Measurements from ENCODE around the gene WFDC1. TPM values are rescaled to one million over a fixed set of nuclear protein-coding genes. Genes with fewer than 3 reads are reported as not detected.
A peak's percentile ranks its signal among the peaks of the same experiment; 100 is the strongest.

WFDC1 gene
- total and polyA plus RNA-seq, 2 experiments from 2014 or later = 0.76 to 0.95 TPM

GRCh38 chr16:84252184-84252583 is 42.5 kb upstream of the WFDC1 start:
- H3K9me3 Mint-ChIP-seq = 0 out of 3 replicates have a peak, but pooled peaks cover 4% of the 10 kb centered on the region
- Histone ChIP-seq H3K27me3 (ENCODE audit: insufficient read depth) (no peaks in the 10 kb centered on the region), H3K4me2 (no peak overlapping the region), H3F3A (replicated peaks; ENCODE audit: low read depth) (no peaks in the 10 kb centered on the region), H3K9me2 (ENCODE audit: insufficient read depth) (no peaks in the 10 kb centered on the region), H3K4me3 (no peak overlapping the region), H3K27ac (ENCODE audit: low read depth) (no peak overlapping the region), H3K4me1 (ENCODE audit: insufficient read depth) (no peaks in the 10 kb centered on the region), H4K20me1 (replicated peaks; ENCODE audit: insufficient read depth) (no peaks in the 10 kb centered on the region), H3K79me2 (replicated peaks; ENCODE audit: insufficient read depth) (no peaks in the 10 kb centered on the region), H3K36me3 (ENCODE audit: insufficient read depth) (no peaks in the 10 kb centered on the region; the same call in 1 of the 2 replicates), H2AFZ (no peak overlapping the region)
- ATAC-seq = no peak
- TF ChIP-seq ZNF114 (CRISPR knock-in tag; IDR thresholded peaks at IDR 0.05) (no peak), JUNB (IDR thresholded peaks at IDR 0.05; ENCODE audit: unreplicated experiment) (no peak), EZH2 (IDR thresholded peaks at IDR 0.05; ENCODE audit: low read depth, unreplicated experiment) (no peak), CREB1 (CRISPR knock-in tag; IDR thresholded peaks at IDR 0.05; ENCODE audit: low read depth) (no peak), EZH2phosphoT487 (IDR thresholded peaks at IDR 0.05; ENCODE audit: unreplicated experiment) (no peak), ZNF331 (CRISPR knock-in tag; IDR thresholded peaks at IDR 0.05; ENCODE audit: low read depth) (no peak), NANOG (IDR thresholded peaks at IDR 0.05; ENCODE audit: borderline replicate concordance) (no peak)
- TF ChIP-seq, protein P1, sequence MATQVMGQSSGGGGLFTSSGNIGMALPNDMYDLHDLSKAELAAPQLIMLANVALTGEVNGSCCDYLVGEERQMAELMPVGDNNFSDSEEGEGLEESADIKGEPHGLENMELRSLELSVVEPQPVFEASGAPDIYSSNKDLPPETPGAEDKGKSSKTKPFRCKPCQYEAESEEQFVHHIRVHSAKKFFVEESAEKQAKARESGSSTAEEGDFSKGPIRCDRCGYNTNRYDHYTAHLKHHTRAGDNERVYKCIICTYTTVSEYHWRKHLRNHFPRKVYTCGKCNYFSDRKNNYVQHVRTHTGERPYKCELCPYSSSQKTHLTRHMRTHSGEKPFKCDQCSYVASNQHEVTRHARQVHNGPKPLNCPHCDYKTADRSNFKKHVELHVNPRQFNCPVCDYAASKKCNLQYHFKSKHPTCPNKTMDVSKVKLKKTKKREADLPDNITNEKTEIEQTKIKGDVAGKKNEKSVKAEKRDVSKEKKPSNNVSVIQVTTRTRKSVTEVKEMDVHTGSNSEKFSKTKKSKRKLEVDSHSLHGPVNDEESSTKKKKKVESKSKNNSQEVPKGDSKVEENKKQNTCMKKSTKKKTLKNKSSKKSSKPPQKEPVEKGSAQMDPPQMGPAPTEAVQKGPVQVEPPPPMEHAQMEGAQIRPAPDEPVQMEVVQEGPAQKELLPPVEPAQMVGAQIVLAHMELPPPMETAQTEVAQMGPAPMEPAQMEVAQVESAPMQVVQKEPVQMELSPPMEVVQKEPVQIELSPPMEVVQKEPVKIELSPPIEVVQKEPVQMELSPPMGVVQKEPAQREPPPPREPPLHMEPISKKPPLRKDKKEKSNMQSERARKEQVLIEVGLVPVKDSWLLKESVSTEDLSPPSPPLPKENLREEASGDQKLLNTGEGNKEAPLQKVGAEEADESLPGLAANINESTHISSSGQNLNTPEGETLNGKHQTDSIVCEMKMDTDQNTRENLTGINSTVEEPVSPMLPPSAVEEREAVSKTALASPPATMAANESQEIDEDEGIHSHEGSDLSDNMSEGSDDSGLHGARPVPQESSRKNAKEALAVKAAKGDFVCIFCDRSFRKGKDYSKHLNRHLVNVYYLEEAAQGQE (IDR thresholded peaks at IDR 0.05; ENCODE audit: unreplicated experiment) = no peak
- no peak overlapping the region for H3K4me3 Mint-ChIP-seq
- DNase-seq (ENCODE audit: low spot score) = peak; percentile 41
- H3K36me3 Mint-ChIP-seq (ENCODE audit: low read depth) = no peaks in the 10 kb centered on the region; the same call in 2 of the 3 replicates
- no peak overlapping the region for H3K27ac Mint-ChIP-seq
- H3K27me3 Mint-ChIP-seq (ENCODE audit: insufficient read depth, low read depth, poor library complexity) = peaks cover 10% of the 10 kb centered on the region
- H3K4me1 Mint-ChIP-seq = peaks cover 9% of the 10 kb centered on the region

DNA sequence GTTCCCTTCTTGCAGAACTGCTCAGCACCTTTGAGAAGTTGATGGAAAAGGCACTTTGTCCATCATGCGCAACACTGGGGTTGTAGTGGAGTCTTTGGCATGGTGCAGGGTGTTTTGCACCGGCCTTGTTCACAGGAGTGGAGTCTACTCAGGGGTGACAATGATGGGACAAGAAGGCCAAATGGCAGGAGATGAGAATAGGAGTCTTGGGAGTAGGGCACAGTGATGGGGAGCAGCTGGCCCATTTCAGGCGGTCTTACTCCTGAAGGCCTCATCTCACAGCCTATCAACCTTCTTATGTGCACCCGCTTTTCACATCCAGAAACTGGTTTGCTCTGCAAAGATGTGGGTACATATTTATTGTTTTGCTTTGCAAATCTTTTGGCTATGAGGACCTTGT is 41.5 kb upstream of the WFDC1 start:
- Mint-ChIP-seq H3K4me3 (no peak overlapping the region), H3K36me3 (ENCODE audit: low read depth) (no peaks in the 10 kb centered on the region; the same call in 2 of the 3 replicates), H3K27me3 (ENCODE audit: insufficient read depth, low read depth, poor library complexity) (peaks cover 10% of the 10 kb centered on the region), H3K4me1 (peaks cover 9% of the 10 kb centered on the region), H3K9me3 (0 out of 3 replicates have a peak, but pooled peaks cover 4% of the 10 kb centered on the region), H3K27ac (no peak overlapping the region)
- Histone ChIP-seq H3K4me2 (no peak overlapping the region), H3K36me3 (ENCODE audit: insufficient read depth) (no peaks in the 10 kb centered on the region; the same call in 1 of the 2 replicates), H3K9me2 (ENCODE audit: insufficient read depth) (no peaks in the 10 kb centered on the region), H3K27me3 (ENCODE audit: insufficient read depth) (no peaks in the 10 kb centered on the region), H3K4me1 (ENCODE audit: insufficient read depth) (no peaks in the 10 kb centered on the region), H4K20me1 (replicated peaks; ENCODE audit: insufficient read depth) (no peaks in the 10 kb centered on the region), H3K4me3 (no peak overlapping the region), H3F3A (replicated peaks; ENCODE audit: low read depth) (no peaks in the 10 kb centered on the region), H2AFZ (no peak overlapping the region), H3K79me2 (replicated peaks; ENCODE audit: insufficient read depth) (no peaks in the 10 kb centered on the region), H3K27ac (ENCODE audit: low read depth) (no peak overlapping the region)
- no peak for DNase-seq (ENCODE audit: low spot score)
- no peak for TF ChIP-seq EZH2phosphoT487 (IDR thresholded peaks at IDR 0.05; ENCODE audit: unreplicated experiment)
- no peak for TF ChIP-seq JUNB (IDR thresholded peaks at IDR 0.05; ENCODE audit: unreplicated experiment)
- no peak for TF ChIP-seq ZNF331 (CRISPR knock-in tag; IDR thresholded peaks at IDR 0.05; ENCODE audit: low read depth)
- no peak for ATAC-seq
